Measurements from ENCODE around the gene NSG2. TPM values are rescaled to one million over a fixed set of nuclear protein-coding genes. Genes with fewer than 3 reads are reported as not detected.

The NSG2 gene
- total and polyA plus RNA-seq, 3 experiments from 2014 or later = not detected

DNA sequence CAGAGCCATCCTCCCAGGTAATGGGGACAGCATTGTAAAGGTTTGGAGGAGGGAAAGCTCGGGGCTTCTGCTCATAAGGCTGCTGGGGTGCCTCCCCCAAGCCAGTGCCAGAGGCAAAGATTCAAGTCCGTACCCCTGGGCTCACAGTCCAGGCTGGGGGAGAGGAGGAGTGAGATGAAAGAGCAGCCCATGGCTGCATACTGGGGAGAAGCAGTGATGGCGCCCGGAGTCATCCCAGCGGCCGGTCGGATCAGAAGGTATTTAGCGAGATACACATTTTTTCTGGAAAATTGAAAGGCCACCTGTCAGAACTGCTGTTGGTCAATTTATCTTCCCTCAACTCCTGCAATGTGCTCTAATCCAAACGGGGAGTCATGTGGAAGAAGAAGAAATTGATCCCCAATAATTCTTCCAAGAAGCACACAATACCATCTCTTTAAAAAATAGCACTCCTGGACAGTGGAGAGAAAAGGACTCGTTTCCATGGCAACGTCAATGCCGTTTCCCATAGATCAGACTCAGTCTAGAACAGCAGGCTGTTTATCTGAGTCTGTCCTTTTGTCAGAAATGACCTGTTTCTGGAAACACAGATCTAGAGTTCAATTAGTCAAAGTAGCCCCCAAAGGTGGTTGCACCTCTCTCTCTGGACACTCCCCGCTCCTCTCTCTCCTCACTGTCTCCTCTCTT is 65.9 kb downstream of the NSG2 start:
- ChIA-PET POLR2A (no interaction called here), CTCF (no interaction called here)
- H3K27me3 Mint-ChIP-seq = peaks cover 5 to 6% of the 10 kb centered on the region in 2 donors

GRCh38 chr5:174115226-174115625 is 69.7 kb downstream of the NSG2 start:
- no peaks in the 10 kb centered on the region for H3K27me3 ChIP-seq (ENCODE audit: insufficient read depth, low read length, poor library complexity, severe bottlenecking)
- H3K27ac ChIP-seq (ENCODE audit: low read depth, low read length) = no peak overlapping the region
- H3K9me3 ChIP-seq (ENCODE audit: low read length) = no peaks in the 10 kb centered on the region
- ChIA-PET POLR2A (no interaction called here), CTCF (no interaction called here)
- no peak overlapping the region for H3K27ac Mint-ChIP-seq
- H3K9me3 Mint-ChIP-seq = peaks cover 0 to 2% (median 0%) of the 10 kb centered on the region in 5 donors
- no peaks in the 10 kb centered on the region for H3K36me3 Mint-ChIP-seq
- H3K4me1 ChIP-seq (ENCODE audit: insufficient read depth, low read length) = no peaks in the 10 kb centered on the region
- H3K27me3 Mint-ChIP-seq = peaks cover 5 to 7% of the 10 kb centered on the region in 2 donors
- H3K4me1 Mint-ChIP-seq = no peaks in the 10 kb centered on the region
- H3K36me3 ChIP-seq (ENCODE audit: insufficient read depth, low read length) = no peaks in the 10 kb centered on the region
- no peak overlapping the region for H3K4me3 ChIP-seq (ENCODE audit: low read length)
- no peak for DNase-seq
- H3K4me3 Mint-ChIP-seq = no peak overlapping the region

More for the DNA sequence above, 65.9 kb downstream of the NSG2 start:
- Mint-ChIP-seq H3K27ac (no peak overlapping the region), H3K4me3 (no peak overlapping the region), H3K4me1 (no peaks in the 10 kb centered on the region), H3K9me3 (peaks cover 0 to 1% (median 0%) of the 10 kb centered on the region in 5 donors), H3K36me3 (no peaks in the 10 kb centered on the region)
- Histone ChIP-seq H3K4me1 (ENCODE audit: insufficient read depth, low read length) (no peaks in the 10 kb centered on the region), H3K4me3 (ENCODE audit: low read length) (no peak overlapping the region), H3K27ac (ENCODE audit: low read depth, low read length) (no peak overlapping the region), H3K9me3 (ENCODE audit: low read length) (no peaks in the 10 kb centered on the region), H3K27me3 (ENCODE audit: insufficient read depth, low read length, poor library complexity, severe bottlenecking) (no peaks in the 10 kb centered on the region), H3K36me3 (ENCODE audit: insufficient read depth, low read length) (no peaks in the 10 kb centered on the region)
- no peak for DNase-seq

DNA sequence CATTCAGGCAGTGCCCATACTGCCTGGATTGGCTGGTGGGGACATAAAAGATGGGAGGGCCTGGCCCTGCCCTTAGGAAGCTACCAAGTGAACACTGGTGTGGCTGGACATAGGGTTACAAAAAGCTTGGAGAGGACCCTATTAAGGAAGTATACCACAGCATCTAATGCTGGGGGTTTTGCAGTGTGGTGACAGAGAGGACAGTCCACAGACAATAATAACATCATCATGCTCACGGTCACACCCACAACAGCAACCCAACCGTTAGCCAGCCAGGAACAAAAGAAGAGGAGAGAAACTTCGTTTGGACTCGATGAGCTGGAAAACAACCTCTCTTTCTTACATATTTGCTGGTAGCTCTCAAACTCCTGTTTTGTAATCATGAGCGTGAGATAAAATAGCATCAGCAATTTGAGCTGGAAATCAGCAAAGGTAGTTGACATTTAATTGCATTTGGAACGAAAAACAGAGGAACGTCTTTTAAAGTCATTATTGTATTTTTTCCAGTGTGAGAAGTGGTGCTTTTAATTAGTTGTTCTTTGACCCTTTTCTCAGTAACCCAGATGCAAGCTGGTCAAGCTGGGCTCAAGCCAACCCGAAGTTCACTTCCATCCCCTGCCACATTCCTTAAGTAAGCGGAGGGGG is 73.4 kb downstream of the NSG2 start:
- Histone ChIP-seq H3K27me3 (ENCODE audit: insufficient read depth, low read length, poor library complexity, severe bottlenecking) (no peaks in the 10 kb centered on the region), H3K4me1 (ENCODE audit: insufficient read depth, low read length) (no peaks in the 10 kb centered on the region), H3K9me3 (ENCODE audit: low read length) (no peaks in the 10 kb centered on the region), H3K27ac (ENCODE audit: low read depth, low read length) (no peak overlapping the region), H3K36me3 (ENCODE audit: insufficient read depth, low read length) (no peaks in the 10 kb centered on the region), H3K4me3 (ENCODE audit: low read length) (no peak overlapping the region)
- no peaks in the 10 kb centered on the region for H3K4me1 Mint-ChIP-seq
- peaks cover 4 to 7% of the 10 kb centered on the region in 2 donors for H3K27me3 Mint-ChIP-seq
- ChIA-PET POLR2A (no interaction called here), CTCF (no interaction called here)
- H3K4me3 Mint-ChIP-seq = no peak overlapping the region
- peaks cover 0 to 2% (median 0%) of the 10 kb centered on the region in 5 donors for H3K9me3 Mint-ChIP-seq
- no peak for DNase-seq
- H3K27ac Mint-ChIP-seq = no peak overlapping the region
- H3K36me3 Mint-ChIP-seq = no peaks in the 10 kb centered on the region

DNA sequence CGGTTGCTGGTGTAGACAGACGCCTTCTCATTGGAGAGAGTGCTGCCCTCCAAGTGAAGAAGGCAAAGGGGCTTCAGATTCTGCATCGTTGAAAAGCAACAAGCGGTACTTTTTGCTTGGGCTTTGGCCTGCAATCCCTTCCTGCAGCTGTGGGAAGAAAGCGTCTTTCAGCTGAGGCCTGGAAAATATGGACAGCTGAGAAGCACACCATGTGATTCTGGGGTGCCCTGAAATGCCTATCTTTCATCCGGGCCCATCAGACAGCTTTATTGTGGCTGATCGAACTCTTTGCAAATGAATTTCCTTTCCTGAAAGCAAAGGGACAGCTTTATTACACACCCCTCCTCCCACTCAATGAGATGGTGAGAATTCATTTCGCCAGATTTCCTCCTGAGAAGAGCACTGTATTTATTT is 74.0 kb downstream of the NSG2 start:
- POLR2A ChIA-PET = no interaction called here
- peaks cover 0 to 4% (median 2%) of the 10 kb centered on the region in 5 donors for H3K9me3 Mint-ChIP-seq
- Histone ChIP-seq H3K9me3 (ENCODE audit: low read length) (no peaks in the 10 kb centered on the region), H3K27ac (ENCODE audit: low read depth, low read length) (no peak overlapping the region), H3K27me3 (ENCODE audit: insufficient read depth, low read length, poor library complexity, severe bottlenecking) (no peaks in the 10 kb centered on the region), H3K4me3 (ENCODE audit: low read length) (no peak overlapping the region), H3K4me1 (ENCODE audit: insufficient read depth, low read length) (no peaks in the 10 kb centered on the region), H3K36me3 (ENCODE audit: insufficient read depth, low read length) (no peaks in the 10 kb centered on the region)
- DNase-seq = no peak
- H3K27me3 Mint-ChIP-seq = peaks cover 4 to 7% of the 10 kb centered on the region in 2 donors
- no peak overlapping the region for H3K4me3 Mint-ChIP-seq
- H3K36me3 Mint-ChIP-seq = no peaks in the 10 kb centered on the region
- H3K4me1 Mint-ChIP-seq = no peaks in the 10 kb centered on the region
- CTCF ChIA-PET = no interaction called here
- no peak overlapping the region for H3K27ac Mint-ChIP-seq

DNA sequence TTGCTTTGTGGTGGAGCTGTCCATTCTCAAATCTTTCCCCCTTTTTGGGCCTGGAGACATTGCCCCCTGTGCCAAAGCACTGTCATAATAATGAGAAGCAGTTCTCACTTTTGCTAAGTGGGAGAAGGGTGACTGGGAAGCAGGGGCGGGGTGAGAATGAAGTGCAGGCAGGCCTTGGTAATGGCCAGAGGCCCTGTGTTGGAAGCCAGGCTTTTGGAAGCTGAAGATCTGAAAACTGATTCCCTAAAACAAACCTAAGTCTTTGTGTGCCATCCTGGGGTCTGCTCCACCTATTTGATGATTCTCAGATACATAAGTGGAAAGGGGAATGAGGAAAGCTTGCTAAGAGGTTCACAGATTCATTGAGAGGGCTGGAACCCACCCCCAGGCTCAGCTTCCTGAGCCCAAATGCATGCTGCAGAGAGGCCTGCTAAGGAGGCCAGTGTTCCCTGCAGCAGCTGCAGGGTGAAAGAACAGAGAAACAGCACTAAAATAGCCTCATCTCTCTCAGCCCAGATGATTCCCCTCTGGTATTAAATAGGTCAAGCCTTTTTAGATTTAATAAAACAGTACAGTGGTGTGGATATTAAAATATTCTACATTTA is 75.0 kb downstream of the NSG2 start:
- no peak overlapping the region for H3K4me3 Mint-ChIP-seq
- no peaks in the 10 kb centered on the region for H3K36me3 ChIP-seq (ENCODE audit: insufficient read depth, low read length)
- peaks cover 1 to 4% of the 10 kb centered on the region in 2 donors for H3K27me3 Mint-ChIP-seq
- no peaks in the 10 kb centered on the region for H3K4me1 ChIP-seq (ENCODE audit: insufficient read depth, low read length)
- no peaks in the 10 kb centered on the region for H3K4me1 Mint-ChIP-seq
- H3K27ac ChIP-seq (ENCODE audit: low read depth, low read length) = no peak overlapping the region
- H3K27ac Mint-ChIP-seq = no peak overlapping the region
- H3K27me3 ChIP-seq (ENCODE audit: insufficient read depth, low read length, poor library complexity, severe bottlenecking) = no peaks in the 10 kb centered on the region
- POLR2A ChIA-PET = no interaction called here
- H3K4me3 ChIP-seq (ENCODE audit: low read length) = no peak overlapping the region
- no peaks in the 10 kb centered on the region for H3K36me3 Mint-ChIP-seq
- peaks cover 2 to 4% (median 4%) of the 10 kb centered on the region in 5 donors for H3K9me3 Mint-ChIP-seq
- no peak for DNase-seq
- no peaks in the 10 kb centered on the region for H3K9me3 ChIP-seq (ENCODE audit: low read length)
- CTCF ChIA-PET = no interaction called here

- Histone ChIP-seq H3K4me3 (ENCODE audit: low read length) (no peak overlapping the region), H3K9me3 (ENCODE audit: low read length) (no peaks in the 10 kb centered on the region), H3K36me3 (ENCODE audit: insufficient read depth, low read length) (no peaks in the 10 kb centered on the region), H3K27ac (ENCODE audit: low read depth, low read length) (no peak overlapping the region), H3K4me1 (ENCODE audit: insufficient read depth, low read length) (no peaks in the 10 kb centered on the region), H3K27me3 (ENCODE audit: insufficient read depth, low read length, poor library complexity, severe bottlenecking) (no peaks in the 10 kb centered on the region)
- ChIA-PET POLR2A (no interaction called here), CTCF (no interaction called here)
- no peak overlapping the region for H3K27ac Mint-ChIP-seq
- H3K4me1 Mint-ChIP-seq = no peaks in the 10 kb centered on the region
- no peak for DNase-seq
- H3K9me3 Mint-ChIP-seq = peaks cover 0 to 7% (median 2%) of the 10 kb centered on the region in 5 donors
- no peaks in the 10 kb centered on the region for H3K36me3 Mint-ChIP-seq
- no peak overlapping the region for H3K4me3 Mint-ChIP-seq
- H3K27me3 Mint-ChIP-seq = no peaks in the 10 kb centered on the region
Observed at GRCh38 chr5:174134545-174134944, 89.0 kb downstream of the NSG2 start.

- no peak for DNase-seq
- H3K36me3 ChIP-seq (ENCODE audit: insufficient read depth, low read length) = no peaks in the 10 kb centered on the region
- H3K27ac ChIP-seq (ENCODE audit: low read depth, low read length) = no peak overlapping the region
- Mint-ChIP-seq H3K9me3 (peaks cover 0 to 12% (median 0%) of the 10 kb centered on the region in 5 donors), H3K4me1 (no peaks in the 10 kb centered on the region), H3K4me3 (no peak overlapping the region), H3K27me3 (peaks cover 0 to 7% of the 10 kb centered on the region in 2 donors), H3K36me3 (no peaks in the 10 kb centered on the region), H3K27ac (no peak overlapping the region)
- no peaks in the 10 kb centered on the region for H3K27me3 ChIP-seq (ENCODE audit: insufficient read depth, low read length, poor library complexity, severe bottlenecking)
- ChIA-PET CTCF (no interaction called here), POLR2A (no interaction called here)
- H3K9me3 ChIP-seq (ENCODE audit: low read length) = no peaks in the 10 kb centered on the region
- no peaks in the 10 kb centered on the region for H3K4me1 ChIP-seq (ENCODE audit: insufficient read depth, low read length)
- no peak overlapping the region for H3K4me3 ChIP-seq (ENCODE audit: low read length)
Observed at GRCh38 chr5:174139623-174140022, 94.1 kb downstream of the NSG2 start.

- Mint-ChIP-seq H3K27me3 (peaks cover 0 to 7% of the 10 kb centered on the region in 2 donors), H3K27ac (no peak overlapping the region), H3K9me3 (peaks cover 0 to 12% (median 0%) of the 10 kb centered on the region in 5 donors), H3K4me1 (no peaks in the 10 kb centered on the region), H3K36me3 (no peaks in the 10 kb centered on the region), H3K4me3 (no peak overlapping the region)
- DNase-seq = no peak
- ChIA-PET POLR2A (no interaction called here), CTCF (no interaction called here)
- no peaks in the 10 kb centered on the region for H3K9me3 ChIP-seq (ENCODE audit: low read length)
- no peaks in the 10 kb centered on the region for H3K36me3 ChIP-seq (ENCODE audit: insufficient read depth, low read length)
- no peak overlapping the region for H3K27ac ChIP-seq (ENCODE audit: low read depth, low read length)
- no peak overlapping the region for H3K4me3 ChIP-seq (ENCODE audit: low read length)
- no peaks in the 10 kb centered on the region for H3K27me3 ChIP-seq (ENCODE audit: insufficient read depth, low read length, poor library complexity, severe bottlenecking)
- no peaks in the 10 kb centered on the region for H3K4me1 ChIP-seq (ENCODE audit: insufficient read depth, low read length)
Observed at GRCh38 chr5:174140452-174141020, 95.0 kb downstream of the NSG2 start.

Data from CD8-positive, alpha-beta memory T cell (primary cell).